ENCODE data around the gene TRMO. TPM values are rescaled to one million over a fixed set of nuclear protein-coding genes. Genes with fewer than 3 reads are reported as not detected.
A peak's percentile ranks its signal among the peaks of the same experiment; 100 is the strongest.

Gene TRMO
- total RNA-seq, 1 donor = 23.9 TPM

- no peak overlapping the region for H3K4me3 ChIP-seq (ENCODE audit: insufficient read depth, low read length)
- no peaks in the 10 kb centered on the region for H4K20me1 ChIP-seq (ENCODE audit: insufficient read depth, low read length)
- H3K79me2 ChIP-seq (ENCODE audit: insufficient read depth, low read length) = no peaks in the 10 kb centered on the region
- no peak overlapping the region for H3K27ac ChIP-seq (ENCODE audit: low read depth, low read length)
- peaks cover 97% of the 10 kb centered on the region for H3K27me3 ChIP-seq (ENCODE audit: insufficient read depth, low read length)
- peak; percentile 72 for DNase-seq (ENCODE audit: insufficient read length, low spot score, missing footprints)
- TF ChIP-seq CTCF (IDR thresholded peaks at IDR 0.05; ENCODE audit: extremely low read depth, low read depth, low read length) = no peak
- no peak overlapping the region for H3K4me2 ChIP-seq (ENCODE audit: insufficient read depth, low read length)
- H2AFZ ChIP-seq (ENCODE audit: low read length) = no peak overlapping the region
- H3K4me1 ChIP-seq (ENCODE audit: insufficient read depth, low read length) = no peaks in the 10 kb centered on the region
- H3K36me3 ChIP-seq (ENCODE audit: insufficient read depth, low read length) = no peaks in the 10 kb centered on the region
- H3K9me3 ChIP-seq (ENCODE audit: low read depth, low read length) = no peaks in the 10 kb centered on the region
Observed at GRCh38 chr9:97855899-97856298, 66.4 kb downstream of the TRMO start.

- H4K20me1 ChIP-seq (ENCODE audit: insufficient read depth, low read length) = no peaks in the 10 kb centered on the region
- H3K27me3 ChIP-seq (ENCODE audit: insufficient read depth, low read length) = peaks cover 97% of the 10 kb centered on the region
- H3K4me1 ChIP-seq (ENCODE audit: insufficient read depth, low read length) = no peaks in the 10 kb centered on the region
- no peaks in the 10 kb centered on the region for H3K9me3 ChIP-seq (ENCODE audit: low read depth, low read length)
- no peak for TF ChIP-seq CTCF (IDR thresholded peaks at IDR 0.05; ENCODE audit: extremely low read depth, low read depth, low read length)
- no peak overlapping the region for H3K27ac ChIP-seq (ENCODE audit: low read depth, low read length)
- no peak overlapping the region for H3K4me2 ChIP-seq (ENCODE audit: insufficient read depth, low read length)
- H3K36me3 ChIP-seq (ENCODE audit: insufficient read depth, low read length) = no peaks in the 10 kb centered on the region
- DNase-seq (ENCODE audit: insufficient read length, low spot score, missing footprints) = peak; percentile 35
- no peak overlapping the region for H3K4me3 ChIP-seq (ENCODE audit: insufficient read depth, low read length)
- no peak overlapping the region for H2AFZ ChIP-seq (ENCODE audit: low read length)
- no peaks in the 10 kb centered on the region for H3K79me2 ChIP-seq (ENCODE audit: insufficient read depth, low read length)
Observed at GRCh38 chr9:97855486-97855875, 66.8 kb downstream of the TRMO start.

- Histone ChIP-seq H3K4me2 (ENCODE audit: insufficient read depth, low read length) (no peak overlapping the region), H3K27ac (ENCODE audit: low read depth, low read length) (no peak overlapping the region), H3K36me3 (ENCODE audit: insufficient read depth, low read length) (no peaks in the 10 kb centered on the region), H3K79me2 (ENCODE audit: insufficient read depth, low read length) (no peaks in the 10 kb centered on the region), H3K27me3 (ENCODE audit: insufficient read depth, low read length) (peaks cover 97% of the 10 kb centered on the region), H4K20me1 (ENCODE audit: insufficient read depth, low read length) (no peaks in the 10 kb centered on the region), H3K4me1 (ENCODE audit: insufficient read depth, low read length) (no peaks in the 10 kb centered on the region), H3K9me3 (ENCODE audit: low read depth, low read length) (no peaks in the 10 kb centered on the region), H3K4me3 (ENCODE audit: insufficient read depth, low read length) (no peak overlapping the region), H2AFZ (ENCODE audit: low read length) (no peak overlapping the region)
- no peak for TF ChIP-seq CTCF (IDR thresholded peaks at IDR 0.05; ENCODE audit: extremely low read depth, low read depth, low read length)
- peak; percentile 46 for DNase-seq (ENCODE audit: insufficient read length, low spot score, missing footprints)
Observed at GRCh38 chr9:97854696-97855485, 67.4 kb downstream of the TRMO start.

Small RNAs within 50 kb of the gene (small RNA-seq; reads per million reads assigned to genes)
- not detected for gene RF00019

Other genes with a start within 250 kb of the TRMO start
- gene XPA, start 225.2 kb downstream of the TRMO start, total RNA-seq = 8.7 and 10.3 TPM in 2 replicates
- gene FOXE1, start 69.3 kb downstream of the TRMO start, total RNA-seq = not detected in 2 replicates
- gene HEMGN, start 15.7 kb upstream of the TRMO start, total RNA-seq = not detected in 2 replicates
- gene ANP32B, start 60.8 kb upstream of the TRMO start, total RNA-seq = 12.7 and 13.8 TPM in 2 replicates
- gene NANS, start 134.2 kb upstream of the TRMO start, total RNA-seq = 56.1 and 56.6 TPM in 2 replicates
- 0.59 and 1.1 TPM in 2 replicates for gene TRIM14, start 196.7 kb upstream of the TRMO start, total RNA-seq

Measured in osteoblast (primary cell).